Mucosa of rectum (tissue), 2 donors: ENCODE data around the gene RBMS1.
"Not testable (repeated sequence)": the region's sequence is repeated elsewhere in the genome, so short reads cannot be mapped to it uniquely, and the experiment has no call there.

Experiments used
- H3K27ac ChIP-seq, 2 donors: one replicate each; pipeline ENCODE4 v1.7.0; 2013; ENCODE audit warnings: inconsistent platforms in 2 of 2, low read depth in 2 of 2, low read length in 2 of 2
- H3K27me3 ChIP-seq, 2 donors: one replicate each; pipeline ENCODE4 v1.7.0; 2013; ENCODE audit warnings: low read length in 2 of 2; ENCODE audit not compliant: control insufficient read depth in 2 of 2, insufficient read depth in 2 of 2
- H3K36me3 ChIP-seq, 2 donors: one replicate each; pipeline ENCODE4 v1.7.0; 2013; ENCODE audit warnings: low read length in 2 of 2; ENCODE audit not compliant: control insufficient read depth in 2 of 2, insufficient read depth in 2 of 2
- H3K4me1 ChIP-seq, 2 donors: one replicate each; pipeline ENCODE4 v1.7.0; 2013; ENCODE audit warnings: low read length in 2 of 2, mild to moderate bottlenecking in 1 of 2; ENCODE audit not compliant: control insufficient read depth in 2 of 2, insufficient read depth in 2 of 2
- H3K4me3 ChIP-seq, 2 donors: one replicate each; pipeline ENCODE4 v1.7.0; 2013; ENCODE audit warnings: low read length in 2 of 2
- H3K9ac ChIP-seq, 2 donors: one replicate each; pipeline ENCODE4 v1.7.0; 2013; ENCODE audit warnings: low read length in 2 of 2, low read depth in 1 of 2, mild to moderate bottlenecking in 1 of 2
- H3K9me3 ChIP-seq, 2 donors: one replicate each; pipeline ENCODE4 v1.7.0; 2013; ENCODE audit warnings: low read length in 2 of 2; ENCODE audit not compliant: control insufficient read depth in 2 of 2
- donor health status: healthy.
- donor health status: Normal muscosa, but diverticular disease.

Gene RBMS1

DNA sequence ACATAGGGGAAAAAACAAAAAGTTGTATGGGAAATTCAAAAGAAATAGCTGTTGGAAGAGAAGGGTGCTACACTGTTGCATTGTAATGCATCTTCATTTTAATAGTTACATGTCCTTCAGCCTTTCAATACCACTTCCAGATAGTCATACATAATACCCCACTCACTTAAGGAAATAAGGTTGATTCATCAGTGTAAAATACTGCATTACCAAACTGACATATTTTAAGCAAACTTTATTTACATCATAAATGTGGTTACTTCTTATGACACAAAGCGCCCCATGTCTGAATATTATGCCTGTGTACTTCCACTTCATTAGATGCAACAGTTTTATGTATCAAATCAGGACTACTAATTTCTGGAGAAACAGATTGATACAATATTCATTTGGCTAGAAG, 4.5 kb downstream of the RBMS1 start:
- no peak overlapping the region for H3K4me3 ChIP-seq
- no peaks in the 10 kb centered on the region for H3K9me3 ChIP-seq
- H3K9ac ChIP-seq, result no peak overlapping the region
- H3K36me3 ChIP-seq, result no peaks in the 10 kb centered on the region
- no peak overlapping the region for H3K27ac ChIP-seq
- H3K27me3 ChIP-seq, result peaks cover 6 to 20% of the 10 kb centered on the region in 2 donors
- peaks cover 0 to 1% of the 10 kb centered on the region in 2 donors for H3K4me1 ChIP-seq

DNA sequence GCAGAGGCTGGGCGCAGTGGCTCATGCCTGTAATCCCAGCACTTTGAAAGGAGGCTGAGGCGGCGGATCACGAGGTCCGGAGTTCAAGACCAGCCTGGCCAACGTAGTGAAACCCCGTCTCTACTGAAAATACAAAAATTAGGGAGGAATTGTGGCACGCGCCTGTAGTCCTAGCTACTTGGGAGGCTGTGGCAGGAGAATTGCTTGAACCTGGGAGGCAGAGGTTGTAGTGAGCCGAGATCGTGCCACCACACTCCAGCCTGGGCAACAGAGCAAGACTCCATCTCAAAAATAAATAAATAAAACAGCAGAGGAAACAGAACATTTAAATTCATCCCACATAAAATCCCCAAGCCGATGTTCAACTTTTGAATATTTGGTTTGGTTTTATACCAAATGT, 5.3 kb downstream of the RBMS1 start:
- not testable (repeated sequence) for H3K4me1 ChIP-seq, H3K36me3 ChIP-seq, H3K9ac ChIP-seq, H3K27ac ChIP-seq, H3K4me3 ChIP-seq, H3K9me3 ChIP-seq
- peaks cover 5 to 18% of the 10 kb centered on the region in 2 donors for H3K27me3 ChIP-seq

GRCh38 chr2:160486341-160486740, 7.3 kb downstream of the RBMS1 start:
- Histone ChIP-seq H3K4me1 (no peaks in the 10 kb centered on the region), H3K4me3 (no peak overlapping the region), H3K27me3 (peaks cover 0 to 7% of the 10 kb centered on the region in 2 donors), H3K27ac (no peak overlapping the region), H3K9ac (no peak overlapping the region), H3K9me3 (no peaks in the 10 kb centered on the region), H3K36me3 (no peaks in the 10 kb centered on the region)

DNA sequence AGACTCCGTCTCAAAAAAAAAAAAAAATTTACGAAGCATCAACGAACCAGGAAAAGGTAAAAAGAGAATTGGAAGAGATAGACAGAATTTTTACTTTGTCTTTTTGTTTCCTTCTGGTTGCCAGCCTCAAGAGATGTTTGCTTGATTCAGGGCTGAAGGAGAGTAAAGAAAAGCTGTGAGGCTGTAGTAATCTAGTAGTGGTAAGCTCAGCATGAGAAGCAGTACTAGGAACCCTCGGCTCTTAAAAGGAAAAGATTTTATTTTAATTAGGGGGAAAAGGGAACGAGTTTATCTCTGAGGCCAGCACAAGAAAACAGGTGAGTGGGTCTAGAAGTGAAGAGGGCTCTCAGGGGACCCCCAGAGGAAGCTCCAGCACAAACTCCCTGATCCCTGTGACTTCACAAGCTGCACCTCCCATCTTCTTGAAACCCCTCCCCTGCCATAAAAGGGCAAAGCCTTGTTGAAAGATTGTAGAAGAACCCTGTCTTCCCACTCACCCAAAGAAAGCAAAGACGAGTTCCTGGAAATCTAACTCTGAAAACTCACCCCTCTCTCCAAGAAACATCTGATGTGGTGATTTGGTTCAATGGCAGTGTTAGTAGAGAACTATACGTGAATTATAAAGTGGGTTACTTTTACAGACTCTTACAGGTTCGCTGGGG, 8.6 kb downstream of the RBMS1 start:
- Histone ChIP-seq H3K4me3 (no peak overlapping the region), H3K36me3 (no peaks in the 10 kb centered on the region), H3K27ac (no peak overlapping the region), H3K9me3 (no peaks in the 10 kb centered on the region), H3K9ac (no peak overlapping the region), H3K27me3 (peaks cover 0 to 7% of the 10 kb centered on the region in 2 donors), H3K4me1 (no peaks in the 10 kb centered on the region)

GRCh38 chr2:160482673-160483072, 10.9 kb downstream of the RBMS1 start:
- Histone ChIP-seq H3K27ac (no peak overlapping the region), H3K9me3 (no peaks in the 10 kb centered on the region), H3K4me1 (no peaks in the 10 kb centered on the region), H3K27me3 (peaks cover 0 to 4% of the 10 kb centered on the region in 2 donors), H3K4me3 (no peak overlapping the region), H3K36me3 (no peaks in the 10 kb centered on the region), H3K9ac (no peak overlapping the region)

GRCh38 chr2:160479269-160479668, 14.3 kb downstream of the RBMS1 start:
- no peak overlapping the region for H3K9ac ChIP-seq

GRCh38 chr2:160478660-160479059, 14.9 kb downstream of the RBMS1 start:
- Histone ChIP-seq H3K27ac (no peak overlapping the region), H3K27me3 (no peaks in the 10 kb centered on the region), H3K4me1 (no peaks in the 10 kb centered on the region)

More at GRCh38 chr2:160479269-160479668, 14.3 kb downstream of the RBMS1 start:
- H3K4me1 ChIP-seq, result no peaks in the 10 kb centered on the region
- H3K9me3 ChIP-seq, result no peaks in the 10 kb centered on the region
- no peak overlapping the region for H3K27ac ChIP-seq
- H3K27me3 ChIP-seq, result no peaks in the 10 kb centered on the region
- no peak overlapping the region for H3K4me3 ChIP-seq
- no peaks in the 10 kb centered on the region for H3K36me3 ChIP-seq

DNA sequence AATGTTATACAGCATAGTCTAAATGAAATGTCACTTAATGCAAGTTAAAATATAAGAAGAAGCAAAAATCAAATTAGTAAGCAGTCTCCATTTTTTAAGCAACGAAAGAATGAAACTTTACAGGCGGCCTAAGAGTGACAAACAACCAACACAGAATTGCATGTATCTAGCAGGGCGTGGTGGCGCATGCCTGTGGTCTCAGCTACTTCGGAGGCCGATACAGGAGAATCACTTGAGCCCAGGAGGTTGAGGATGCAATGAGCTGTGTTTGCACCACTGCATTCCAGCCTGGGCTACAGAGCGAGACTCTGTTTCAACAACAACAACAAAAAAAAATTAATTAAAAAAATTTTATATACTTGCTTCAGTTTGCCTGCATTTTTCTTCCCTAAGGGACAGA, 16.6 kb downstream of the RBMS1 start:
- Histone ChIP-seq H3K36me3 (no peaks in the 10 kb centered on the region), H3K9ac (no peak overlapping the region), H3K4me3 (no peak overlapping the region), H3K27ac (no peak overlapping the region), H3K27me3 (no peaks in the 10 kb centered on the region), H3K9me3 (no peaks in the 10 kb centered on the region), H3K4me1 (no peaks in the 10 kb centered on the region)

More at GRCh38 chr2:160478660-160479059, 14.9 kb downstream of the RBMS1 start:
- no peak overlapping the region for H3K9ac ChIP-seq
- H3K4me3 ChIP-seq, result no peak overlapping the region
- no peaks in the 10 kb centered on the region for H3K36me3 ChIP-seq
- H3K9me3 ChIP-seq, result no peaks in the 10 kb centered on the region

GRCh38 chr2:160474891-160475787, 18.5 kb downstream of the RBMS1 start:
- no peaks in the 10 kb centered on the region for H3K9me3 ChIP-seq
- H3K27ac ChIP-seq, result no peak overlapping the region
- H3K4me3 ChIP-seq, result no peak overlapping the region
- no peaks in the 10 kb centered on the region for H3K27me3 ChIP-seq
- H3K4me1 ChIP-seq, result no peaks in the 10 kb centered on the region
- H3K9ac ChIP-seq, result no peak overlapping the region
- H3K36me3 ChIP-seq, result no peaks in the 10 kb centered on the region

DNA sequence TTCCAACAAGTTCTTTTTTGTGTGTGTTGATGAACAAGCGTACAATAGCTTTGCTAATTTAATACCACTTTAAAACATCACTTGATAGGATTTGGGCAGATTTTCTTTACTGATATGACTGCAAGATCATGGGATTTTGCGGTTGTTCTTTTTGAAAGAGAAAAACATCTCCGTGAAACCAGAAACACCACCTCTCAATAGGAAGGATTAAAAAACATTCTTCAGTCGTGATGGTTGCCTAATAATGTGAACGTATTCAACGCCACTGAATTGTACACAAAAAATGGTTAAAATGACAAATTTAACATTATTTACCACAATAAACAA, 19.3 kb downstream of the RBMS1 start:
- no peak overlapping the region for H3K9ac ChIP-seq
- no peaks in the 10 kb centered on the region for H3K27me3 ChIP-seq
- H3K4me1 ChIP-seq, result no peaks in the 10 kb centered on the region
- no peaks in the 10 kb centered on the region for H3K9me3 ChIP-seq
- H3K4me3 ChIP-seq, result no peak overlapping the region
- no peaks in the 10 kb centered on the region for H3K36me3 ChIP-seq
- no peak overlapping the region for H3K27ac ChIP-seq
